Uterus (tissue), 4 donors: ENCODE data around the gene MAP6D1. TPM values are rescaled to one million over a fixed set of nuclear protein-coding genes. Genes with fewer than 3 reads are reported as not detected.
"Not testable (repeated sequence)": the region's sequence is repeated elsewhere in the genome, so short reads cannot be mapped to it uniquely, and the experiment has no call there.

Experiments used
- DNase-seq, 2 donors: peaks; one replicate each; pipeline ENCODE4 v3.0.0-alpha.2; 2019 to 2020
- H3K27ac ChIP-seq, 2 donors: fragments of 200-600 bp; sonication (generic); 1 replicate in 1 of 2; 2 replicates in 1 of 2; pipeline ENCODE4 v1.5.1; 2016 to 2018
- H3K27me3 ChIP-seq, 2 donors: fragments of 200-600 bp; sonication (generic); one replicate each; pipeline ENCODE4 v1.5.1; 2018 to 2019; ENCODE audit warnings: control low read depth in 1 of 2
- H3K36me3 ChIP-seq, 2 donors: fragments of 200-600 bp; sonication (generic); one replicate each; pipeline ENCODE4 v1.5.1; 2019; ENCODE audit warnings: control low read depth in 1 of 2
- H3K4me1 ChIP-seq, 2 donors: fragments of 200-600 bp; sonication (generic); one replicate each; pipeline ENCODE4 v1.5.1; 2018 to 2019; ENCODE audit warnings: control low read depth in 1 of 2
- H3K4me3 ChIP-seq, 2 donors: fragments of 200-600 bp; sonication (generic); 1 replicate in 1 of 2; 2 replicates in 1 of 2; pipeline ENCODE4 v1.5.1; 2018 to 2019; ENCODE audit warnings: mild to moderate bottlenecking in 1 of 2
- H3K9me3 ChIP-seq, 2 donors: fragments of 200-600 bp; sonication (generic); one replicate each; pipeline ENCODE4 v1.5.1; 2019; ENCODE audit warnings: control low read depth in 1 of 2
- CTCF ChIP-seq, 4 experiments: fragments of 200-600 bp in 2 of 4; fragments of 450-650 bp in 2 of 4; sonication (generic) in 2 of 4; IDR thresholded peaks; one replicate each; pipeline ENCODE4 v1.5.1; 2016 to 2019; ENCODE audit warnings: antibody characterized with exemption in 4 of 4, mild to moderate bottlenecking in 2 of 4, moderate library complexity in 1 of 4
- POLR2A ChIP-seq, 2 donors: fragments of 450-650 bp; IDR thresholded peaks; one replicate each; pipeline ENCODE4 v1.6.1; 2016; ENCODE audit warnings: antibody characterized with exemption in 2 of 2, mild to moderate bottlenecking in 1 of 2, moderate library complexity in 1 of 2
- intact Hi-C: fragments of 100-400 bp; cut with DNase I; formaldehyde crosslinking; loops from one replicate; pipeline ENCODE4 v1.15.1; 2023; ENCODE audit warnings: low total_unique reads
- total RNA-seq, 4 donors: library from RNA; depleted of rRNA in 3 of 4; stranded (reverse); fragments of >200 nt in 3 of 4; gene quantifications; one replicate each; pipeline versions ENCODE4 v1.1.0 to v1.2.4, GENCODE V29; 2014 to 2023
- donor health status: DM: yes; HTN: yes; CAD: no.

The MAP6D1 gene
- total RNA-seq, 4 donors from 2014 or later: 1.0 to 1.9 TPM; not detected in 2

- Histone ChIP-seq H3K4me3 (no peak overlapping the region), H3K4me1 (no peaks in the 10 kb centered on the region), H3K9me3 (no peaks in the 10 kb centered on the region), H3K27ac (no peak overlapping the region), H3K36me3 (no peaks in the 10 kb centered on the region), H3K27me3 (no peaks in the 10 kb centered on the region)
- TF ChIP-seq POLR2A (IDR thresholded peaks at IDR 0.05): no peak
- TF ChIP-seq CTCF (IDR thresholded peaks at IDR 0.05): no peak
- intact Hi-C loops: no loop called here
- DNase-seq: no peak
Measured at GRCh38 chr3:183794452-183794851, 30.9 kb downstream of the MAP6D1 start.

GRCh38 chr3:183792976-183793375, 32.4 kb downstream of the MAP6D1 start:
- Histone ChIP-seq H3K4me1 (no peaks in the 10 kb centered on the region), H3K36me3 (no peaks in the 10 kb centered on the region), H3K4me3 (no peak overlapping the region), H3K27me3 (no peaks in the 10 kb centered on the region), H3K9me3 (no peaks in the 10 kb centered on the region), H3K27ac (no peak overlapping the region)
- TF ChIP-seq POLR2A (IDR thresholded peaks at IDR 0.05) (no peak), CTCF (IDR thresholded peaks at IDR 0.05) (no peak)
- intact Hi-C loops: no loop called here
- DNase-seq: no peak

- H3K27ac ChIP-seq: no peak overlapping the region
- TF ChIP-seq POLR2A (IDR thresholded peaks at IDR 0.05) (no peak), CTCF (IDR thresholded peaks at IDR 0.05) (no peak)
- no peak overlapping the region for H3K4me3 ChIP-seq
- intact Hi-C loops: no loop called here
- no peaks in the 10 kb centered on the region for H3K4me1 ChIP-seq
- H3K9me3 ChIP-seq: no peaks in the 10 kb centered on the region
- no peaks in the 10 kb centered on the region for H3K36me3 ChIP-seq
- no peaks in the 10 kb centered on the region for H3K27me3 ChIP-seq
- no peak for DNase-seq
Measured at GRCh38 chr3:183790700-183791099, 34.7 kb downstream of the MAP6D1 start.

- Histone ChIP-seq H3K4me1 (no peaks in the 10 kb centered on the region), H3K36me3 (no peaks in the 10 kb centered on the region), H3K4me3 (no peak overlapping the region), H3K27ac (no peak overlapping the region), H3K9me3 (no peaks in the 10 kb centered on the region), H3K27me3 (no peaks in the 10 kb centered on the region)
- intact Hi-C loops: no loop called here
- TF ChIP-seq CTCF (IDR thresholded peaks at IDR 0.05): no peak
- TF ChIP-seq POLR2A (IDR thresholded peaks at IDR 0.05): no peak
- DNase-seq: no peak
Measured at GRCh38 chr3:183789826-183790225, 35.6 kb downstream of the MAP6D1 start.

GRCh38 chr3:183784503-183784902, 40.9 kb downstream of the MAP6D1 start:
- H3K36me3 ChIP-seq, H3K4me1 ChIP-seq, intact Hi-C loops: not testable (repeated sequence)

GRCh38 chr3:183782576-183783276, 42.7 kb downstream of the MAP6D1 start:
- Histone ChIP-seq H3K27me3 (no peaks in the 10 kb centered on the region), H3K36me3 (no peaks in the 10 kb centered on the region), H3K4me1 (no peaks in the 10 kb centered on the region), H3K4me3 (no peak overlapping the region), H3K27ac (no peak overlapping the region), H3K9me3 (no peaks in the 10 kb centered on the region)
- intact Hi-C loops: no loop called here
- TF ChIP-seq POLR2A (IDR thresholded peaks at IDR 0.05) (no peak), CTCF (IDR thresholded peaks at IDR 0.05) (no peak)
- no peak for DNase-seq

More at GRCh38 chr3:183784503-183784902, 40.9 kb downstream of the MAP6D1 start:
- H3K4me3 ChIP-seq, H3K9me3 ChIP-seq, H3K27ac ChIP-seq, H3K27me3 ChIP-seq, DNase-seq: not testable (repeated sequence)
